Esophagus squamous epithelium (tissue), 5 donors: ENCODE measurements around the gene DTNB. TPM values are rescaled to one million over a fixed set of nuclear protein-coding genes. Genes with fewer than 3 reads are reported as not detected.
"Not testable (repeated sequence)": the region's sequence is repeated elsewhere in the genome, so short reads cannot be mapped to it uniquely, and the experiment has no call there.

Source experiments
- DNase-seq: peaks from one replicate; lab custom pipeline; 2025; lab: John Stamatoyannopoulos, UW
- H3K27ac ChIP-seq, 4 donors: fragments of 200-600 bp; sonication (generic); one replicate each; pipeline ENCODE4 v1.5.1; 2016 to 2019; ENCODE audit warnings: mild to moderate bottlenecking in 1 of 4
- H3K27me3 ChIP-seq, 4 donors: fragments of 200-600 bp; sonication (generic); 1 replicate in 3 of 4; 2 replicates in 1 of 4; pipeline versions ENCODE4 v1.5.1 to v1.6.0; 2017 to 2021; ENCODE audit warnings: antibody characterized with exemption in 1 of 4
- H3K36me3 ChIP-seq, 3 donors: fragments of 200-600 bp; sonication (generic); one replicate each; pipeline ENCODE4 v1.5.1; 2016 to 2019
- H3K4me1 ChIP-seq, 3 donors: fragments of 200-600 bp; sonication (generic); one replicate each; pipeline ENCODE4 v1.5.1; 2017 to 2019
- H3K4me3 ChIP-seq, 4 donors: fragments of 200-600 bp; sonication (generic); 1 replicate in 3 of 4; 2 replicates in 1 of 4; pipeline ENCODE4 v1.5.1; 2016 to 2019; ENCODE audit warnings: mild to moderate bottlenecking in 2 of 4, moderate library complexity in 1 of 4
- H3K9me3 ChIP-seq, 3 donors: fragments of 200-600 bp; sonication (generic); one replicate each; pipeline ENCODE4 v1.5.1; 2016 to 2019
- CTCF ChIP-seq, 6 experiments: fragments of 450-650 bp in 4 of 6; fragments of 200-600 bp in 2 of 6; sonication (generic) in 2 of 6; IDR thresholded peaks; one replicate each; pipeline ENCODE4 v1.5.1; 2016 to 2019; ENCODE audit warnings: antibody characterized with exemption in 6 of 6, mild to moderate bottlenecking in 4 of 6, moderate library complexity in 4 of 6
- POLR2A ChIP-seq, 4 donors: fragments of 450-650 bp; IDR thresholded peaks; one replicate each; pipeline ENCODE4 v1.6.1; 2017; ENCODE audit warnings: antibody characterized with exemption in 4 of 4, mild to moderate bottlenecking in 4 of 4, moderate library complexity in 3 of 4
- WGBS, 2 donors: methylation state at CpG; one replicate each; pipeline ENCODE4 v1.1.5; 2018; 5-methylcytosine and 5-hydroxymethylcytosine counted together
- intact Hi-C: fragments of 100-400 bp; cut with DNase I; formaldehyde crosslinking; loops from one replicate; pipeline ENCODE4 v1.15.0; 2022
- total RNA-seq, 4 donors: library from RNA; depleted of rRNA; stranded (reverse); fragments of >200 nt; gene quantifications; one replicate each; pipeline ENCODE4 v1.1.0, GENCODE V29; 2016
- donor health status: DM: yes; HTN: yes; CAD: no.

DTNB gene
- total RNA-seq, 4 donors from 2014 or later = 7.8 to 17.2 (median 9.6) TPM

GRCh38 chr2:25534455-25534854 is 138.9 kb downstream of the DTNB start:
- no peak overlapping the region for H3K27ac ChIP-seq
- TF ChIP-seq POLR2A (IDR thresholded peaks at IDR 0.05) (no peak), CTCF (IDR thresholded peaks at IDR 0.05) (no peak)
- intact Hi-C loops = no loop called here
- DNase-seq = no peak
- WGBS, 2 donors = 93 to 96% methylated on average over 2 to 4 of the region's 26 CpGs
- no peaks in the 10 kb centered on the region for H3K27me3 ChIP-seq
- peaks cover 0 to 19% (median 0%) of the 10 kb centered on the region in 3 donors for H3K36me3 ChIP-seq
- H3K4me1 ChIP-seq = peaks cover 0 to 10% (median 0%) of the 10 kb centered on the region in 3 donors
- no peak overlapping the region for H3K4me3 ChIP-seq
- peaks cover 0 to 7% (median 0%) of the 10 kb centered on the region in 3 donors for H3K9me3 ChIP-seq

- 85 to 92% methylated on average over 3 to 5 of the region's 5 CpGs for WGBS, 2 donors
- H3K4me3 ChIP-seq, H3K27ac ChIP-seq, H3K27me3 ChIP-seq, DNase-seq, intact Hi-C loops, H3K4me1 ChIP-seq, H3K9me3 ChIP-seq: not testable (repeated sequence)
- peaks cover 0 to 19% (median 0%) of the 10 kb centered on the region in 3 donors for H3K36me3 ChIP-seq
These were observed 139.6 kb downstream of the DTNB start for GRCh38 chr2:25533771-25534170.

- TF ChIP-seq CTCF (IDR thresholded peaks at IDR 0.05) (no peak), POLR2A (IDR thresholded peaks at IDR 0.05) (no peak)
- H3K9me3 ChIP-seq = peaks cover 0 to 7% (median 0%) of the 10 kb centered on the region in 3 donors
- H3K36me3 ChIP-seq = peaks cover 0 to 19% (median 0%) of the 10 kb centered on the region in 3 donors
- WGBS, 2 donors = 84 to 93% methylated on average over 2 of the region's 2 CpGs
- intact Hi-C loops = no loop called here
- H3K4me1 ChIP-seq = peaks cover 0 to 10% (median 0%) of the 10 kb centered on the region in 3 donors
- DNase-seq = no peak
- H3K4me3 ChIP-seq = no peak overlapping the region
- H3K27ac ChIP-seq = no peak overlapping the region
- H3K27me3 ChIP-seq = no peaks in the 10 kb centered on the region
These were observed 140.9 kb downstream of the DTNB start for GRCh38 chr2:25532521-25532920.

GRCh38 chr2:25529034-25529433 is 144.3 kb downstream of the DTNB start:
- no peaks in the 10 kb centered on the region for H3K36me3 ChIP-seq
- no peak overlapping the region for H3K4me3 ChIP-seq
- DNase-seq = no peak
- H3K9me3 ChIP-seq = no peaks in the 10 kb centered on the region
- H3K27ac ChIP-seq = no peak overlapping the region
- 83 to 96% methylated on average over 3 of the region's 3 CpGs for WGBS, 2 donors
- H3K4me1 ChIP-seq = peaks cover 0 to 10% (median 0%) of the 10 kb centered on the region in 3 donors
- TF ChIP-seq POLR2A (IDR thresholded peaks at IDR 0.05) = no peak
- no peak for TF ChIP-seq CTCF (IDR thresholded peaks at IDR 0.05)
- H3K27me3 ChIP-seq = no peaks in the 10 kb centered on the region
- intact Hi-C loops = no loop called here

- no peak for DNase-seq
- Histone ChIP-seq H3K27ac (no peak overlapping the region), H3K27me3 (no peaks in the 10 kb centered on the region), H3K4me1 (peaks cover 0 to 10% (median 0%) of the 10 kb centered on the region in 3 donors), H3K9me3 (no peaks in the 10 kb centered on the region), H3K4me3 (no peak overlapping the region), H3K36me3 (no peaks in the 10 kb centered on the region)
- TF ChIP-seq CTCF (IDR thresholded peaks at IDR 0.05) (no peak), POLR2A (IDR thresholded peaks at IDR 0.05) (no peak)
- WGBS, 2 donors = 55 to 71% methylated on average over 4 of the region's 4 CpGs
- intact Hi-C loops = no loop called here
These were observed 145.2 kb downstream of the DTNB start for GRCh38 chr2:25528173-25528572.

- Histone ChIP-seq H3K4me3 (no peak overlapping the region), H3K9me3 (no peaks in the 10 kb centered on the region), H3K4me1 (peaks cover 0 to 12% (median 4%) of the 10 kb centered on the region in 3 donors), H3K36me3 (no peaks in the 10 kb centered on the region), H3K27ac (no peak overlapping the region), H3K27me3 (no peaks in the 10 kb centered on the region)
- intact Hi-C loops = no loop called here
- 67 to 77% methylated on average over 4 to 5 of the region's 5 CpGs for WGBS, 2 donors
- TF ChIP-seq CTCF (IDR thresholded peaks at IDR 0.05) (no peak), POLR2A (IDR thresholded peaks at IDR 0.05) (no peak)
- no peak for DNase-seq
These were observed 148.9 kb downstream of the DTNB start for GRCh38 chr2:25524507-25524906.
